T-helper 1 cell treated with Interleukin-12 subunit alpha and Interleukin-12 subunit beta and Interleukin-4 antibody, amounts not matched to agents 30 ng/mL and 1 ng/mL, for 36 hours (primary cell): ENCODE results near the gene GSTO2. TPM values are rescaled to one million over a fixed set of nuclear protein-coding genes. Genes with fewer than 3 reads are reported as not detected.

Source experiments
- intact Hi-C: fragments of 100-400 bp; cut with micrococcal nuclease; formaldehyde crosslinking; loops from one replicate; pipeline ENCODE4 v1.15.1; 2024
- total RNA-seq: library from RNA; stranded (reverse); gene quantifications from 2 replicates; pipeline ENCODE4 v1.2.3, GENCODE V29; 2022

The GSTO2 gene
- total RNA-seq, 1 donor from 2014 or later = 1.4 TPM

- intact Hi-C loops = no loop called here
Measured at GRCh38 chr10:104324221-104324686, 55.3 kb downstream of the GSTO2 start.

DNA sequence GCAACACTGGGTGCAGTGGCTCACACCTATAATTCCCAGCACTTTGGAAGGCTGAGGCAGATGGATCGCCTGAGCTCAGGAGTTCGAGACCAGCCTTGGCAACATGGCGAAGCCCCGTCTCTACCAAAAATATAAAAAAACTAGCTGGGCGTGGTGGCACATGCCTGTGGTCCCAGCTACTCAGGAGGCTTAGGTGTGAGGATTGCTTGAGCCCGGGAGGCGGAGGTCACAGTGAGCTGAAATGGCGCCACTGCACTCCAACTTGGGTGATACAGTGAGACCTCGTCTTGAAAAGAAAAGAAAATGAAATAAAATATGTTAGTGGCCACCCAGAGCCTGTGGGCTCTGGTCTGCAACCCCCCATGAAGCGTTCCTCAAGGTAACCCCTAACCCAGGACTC is 55.9 kb downstream of the GSTO2 start:
- intact Hi-C loops = no loop called here

GRCh38 chr10:104325436-104326435 is 56.8 kb downstream of the GSTO2 start:
- intact Hi-C loops = no loop called here

- intact Hi-C loops = no loop called here
Measured at GRCh38 chr10:104326991-104327610, 58.1 kb downstream of the GSTO2 start.

DNA sequence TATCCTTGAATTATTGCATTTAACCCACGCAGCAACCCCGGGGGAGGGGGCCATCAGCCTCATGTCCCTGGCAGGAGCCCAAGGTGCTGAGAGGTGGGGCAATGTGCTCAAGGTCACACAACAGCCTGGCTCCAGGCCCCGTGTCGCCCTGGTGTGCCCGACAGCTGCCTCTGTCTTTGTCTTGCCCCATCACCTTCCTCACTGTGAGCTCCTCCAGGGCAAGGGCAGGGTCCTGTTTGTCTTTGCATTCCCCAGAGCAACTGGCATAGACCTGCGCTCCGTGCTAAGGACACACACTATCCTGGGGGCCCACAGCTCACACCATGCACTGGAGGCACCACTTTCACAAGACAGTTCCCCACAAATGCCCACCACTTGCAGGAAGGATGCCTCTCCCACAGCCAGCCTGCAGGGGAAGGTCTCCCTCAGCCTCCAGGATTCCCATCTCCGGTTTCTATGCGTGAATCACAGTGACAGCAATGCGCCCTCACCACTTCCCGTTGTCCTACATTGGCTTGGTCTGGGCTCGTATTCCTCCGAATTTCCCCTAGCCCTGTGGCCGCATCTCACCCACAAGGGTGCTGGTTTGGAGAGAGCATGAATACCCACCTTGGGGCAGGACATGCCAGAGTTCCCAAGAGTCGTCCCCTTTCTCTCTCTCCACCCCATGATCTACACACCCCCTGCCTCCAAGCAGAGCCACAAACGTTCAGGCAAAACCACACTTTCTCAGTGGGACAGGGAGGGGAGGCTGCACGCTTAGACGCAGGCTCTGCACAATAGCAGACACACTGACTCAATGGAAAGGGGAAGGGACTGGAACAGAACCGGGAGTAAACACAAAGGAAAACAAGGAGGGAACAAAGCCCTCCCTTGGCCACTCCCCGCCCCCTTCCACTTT is 59.0 kb downstream of the GSTO2 start:
- intact Hi-C loops = loop anchor here (2.0 kb wide), 3 partner anchors 19 to 207 kb away; partner anchors contain the start of gene GSTO2

- intact Hi-C loops = loop anchor here (2.0 kb wide), 3 partner anchors 20 to 208 kb away; partner anchors contain the start of gene GSTO2
Measured at GRCh38 chr10:104328646-104328895, 59.6 kb downstream of the GSTO2 start.

GRCh38 chr10:104328896-104329710 is 60.1 kb downstream of the GSTO2 start:
- intact Hi-C loops = loop anchor here (1.0 to 2.0 kb wide), 5 partner anchors 9 to 208 kb away; partner anchors contain the start of genes CFAP58, GSTO2 and ITPRIP

DNA sequence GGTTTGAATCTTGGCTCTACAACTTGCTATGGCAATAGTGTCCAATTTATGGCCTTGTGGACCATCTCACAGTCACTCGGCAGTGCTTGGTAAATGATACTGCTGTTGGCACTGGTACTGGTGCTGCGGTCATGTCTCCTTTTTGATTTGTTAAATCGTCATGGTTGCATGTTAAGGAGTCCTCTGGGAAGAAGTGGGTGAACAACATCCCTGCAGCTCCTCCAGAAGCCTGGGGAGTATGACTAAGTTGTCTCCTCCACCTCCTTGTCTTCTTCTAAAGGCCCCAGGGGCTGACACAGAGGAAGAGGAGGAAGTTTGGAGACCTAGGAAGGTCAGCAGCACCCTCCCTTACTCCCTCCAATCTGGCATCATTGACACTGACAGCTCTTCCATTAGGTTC is 60.8 kb downstream of the GSTO2 start:
- intact Hi-C loops = loop anchor here (1.0 to 2.0 kb wide), 5 partner anchors 9 to 209 kb away; partner anchors contain the start of genes CFAP58, GSTO2 and ITPRIP

DNA sequence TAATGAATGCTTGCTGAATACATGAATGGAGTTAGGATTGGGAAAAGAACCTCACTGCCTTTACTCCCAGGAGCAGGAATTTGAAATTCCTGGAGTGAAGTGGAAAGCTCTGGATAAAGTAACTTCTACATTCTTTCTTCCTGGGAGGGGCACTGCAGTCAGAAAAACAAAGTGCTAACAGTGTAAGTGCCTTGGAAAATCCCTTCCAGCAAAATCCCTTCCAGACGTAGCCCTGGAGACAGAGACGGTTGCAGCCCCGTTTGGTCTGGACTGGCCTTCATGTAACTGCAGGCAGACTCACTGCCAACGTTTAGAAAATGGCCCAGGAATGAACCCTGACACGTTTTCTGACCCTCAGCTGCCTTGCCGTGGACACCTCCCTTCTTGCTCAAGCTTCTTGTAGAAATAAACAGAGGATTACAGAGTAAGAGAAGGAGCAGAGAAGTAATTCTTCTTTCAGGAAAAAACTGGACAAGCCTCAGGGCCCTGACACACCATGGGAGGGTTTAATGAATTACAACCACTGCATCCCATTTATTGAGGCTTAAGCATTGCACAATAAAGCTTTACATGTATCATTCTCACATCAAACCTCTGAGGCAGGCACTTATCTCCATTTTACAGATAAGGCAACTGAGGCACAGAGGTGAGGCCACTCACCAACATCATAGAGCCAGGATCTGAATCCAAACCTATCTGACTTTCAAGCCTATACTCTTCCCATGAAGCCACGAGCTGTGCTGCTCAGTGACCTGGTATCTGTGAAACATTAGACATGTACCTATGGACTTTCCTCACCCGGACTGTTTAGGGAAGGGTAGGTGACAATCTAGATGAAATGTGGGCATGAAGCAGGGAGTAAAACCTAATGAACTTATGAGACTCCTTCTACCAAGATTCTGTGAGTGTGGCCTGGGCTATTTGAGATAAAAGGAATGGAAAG is 61.5 kb downstream of the GSTO2 start:
- intact Hi-C loops = no loop called here

DNA sequence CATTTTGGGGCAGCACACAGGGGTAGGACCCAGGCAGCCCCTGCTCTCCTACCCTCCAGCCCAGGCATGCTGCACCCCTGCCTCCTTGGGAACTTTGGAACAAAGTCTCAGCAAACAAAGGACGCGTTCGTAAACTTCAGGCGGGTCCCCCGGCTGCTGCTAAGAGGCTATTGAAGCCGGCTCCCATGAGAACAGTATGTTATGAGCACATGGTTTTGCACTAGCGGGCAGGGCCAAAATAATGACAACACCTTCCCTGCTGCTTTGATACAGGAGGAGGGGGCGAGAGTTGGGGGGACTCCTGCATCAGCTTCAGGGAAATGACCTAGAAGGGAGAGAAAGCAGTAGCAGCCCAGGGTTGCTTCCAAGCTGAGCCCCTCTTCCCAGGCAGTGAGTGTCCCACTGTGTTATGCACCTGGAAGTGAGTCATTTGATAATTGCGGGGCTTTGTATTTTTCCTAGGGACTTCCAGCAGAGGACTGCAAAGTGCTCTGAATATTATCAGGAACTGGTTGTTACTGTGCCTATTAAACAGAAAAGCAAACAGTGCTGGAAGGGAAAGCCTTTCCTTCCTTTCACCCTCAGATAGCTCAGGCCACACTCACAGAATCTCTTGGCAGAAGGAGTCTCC is 62.3 kb downstream of the GSTO2 start:
- intact Hi-C loops = no loop called here

DNA sequence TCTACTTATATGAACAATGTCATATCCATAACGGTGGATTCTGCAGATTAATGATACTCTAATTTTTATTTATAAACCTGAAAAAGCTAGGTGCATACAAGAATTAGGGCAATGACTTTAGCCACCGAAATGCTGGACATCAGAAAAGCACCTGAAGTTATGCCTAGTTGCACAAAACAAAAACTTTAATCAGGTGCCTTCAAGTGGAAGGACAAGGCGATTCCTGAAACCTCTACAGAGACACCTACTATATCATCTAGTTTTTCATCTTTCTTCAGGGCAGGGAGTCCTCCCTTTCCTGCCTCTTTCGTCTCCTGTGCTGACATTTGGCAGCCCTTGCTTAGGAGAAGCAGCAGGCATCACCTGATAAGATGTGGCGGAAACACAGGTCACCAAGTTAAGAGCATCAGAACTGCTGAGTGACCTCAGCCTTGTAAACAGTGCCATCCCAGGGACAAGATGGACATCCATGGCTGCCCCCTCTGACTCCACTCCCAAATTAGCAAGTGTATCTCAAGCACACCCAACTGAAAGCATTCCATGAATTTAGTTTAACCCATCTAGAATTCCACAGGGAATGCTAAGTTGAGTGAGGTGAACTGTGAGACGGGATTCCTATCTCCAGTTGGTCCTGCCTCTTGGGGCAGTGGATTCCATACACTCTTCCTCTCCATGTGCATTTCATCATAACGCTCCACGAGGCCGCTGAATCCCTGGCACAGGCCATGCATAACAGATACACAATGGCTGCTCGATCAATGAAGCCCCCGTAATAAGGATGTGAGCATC is 63.5 kb downstream of the GSTO2 start:
- intact Hi-C loops = no loop called here

GRCh38 chr10:104333032-104333727 is 64.2 kb downstream of the GSTO2 start:
- intact Hi-C loops = no loop called here

DNA sequence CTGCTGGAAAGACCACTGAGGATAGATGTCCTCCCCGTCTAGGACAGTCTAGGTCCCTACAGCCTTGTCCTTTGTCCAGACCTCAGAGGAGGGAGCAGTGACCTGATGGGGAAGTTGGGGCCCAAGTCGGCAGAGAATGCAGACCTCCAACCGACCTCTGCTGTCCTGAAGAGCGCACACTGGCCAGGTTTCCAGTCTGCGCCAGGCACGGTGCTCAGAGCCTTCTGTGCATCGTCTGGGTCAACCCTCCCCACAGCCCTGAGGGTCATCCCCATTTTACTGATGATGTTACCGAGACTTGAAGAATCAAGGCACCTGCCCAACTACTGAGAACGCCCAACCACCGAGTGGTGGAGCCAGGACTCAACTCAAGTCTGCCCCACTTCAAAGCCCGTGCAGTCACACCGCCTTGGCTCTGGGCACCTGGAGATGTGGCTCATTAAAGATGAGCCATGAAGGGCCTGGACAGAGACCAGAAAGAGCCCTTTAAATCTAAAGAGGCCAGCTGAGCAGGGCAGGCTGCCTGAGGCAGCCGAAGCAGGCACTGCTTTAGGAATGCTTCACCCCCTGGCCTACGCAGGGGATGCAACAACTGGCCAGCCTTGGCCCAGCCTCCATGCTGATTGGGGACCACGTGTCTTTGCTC is 64.9 kb downstream of the GSTO2 start:
- intact Hi-C loops = no loop called here

DNA sequence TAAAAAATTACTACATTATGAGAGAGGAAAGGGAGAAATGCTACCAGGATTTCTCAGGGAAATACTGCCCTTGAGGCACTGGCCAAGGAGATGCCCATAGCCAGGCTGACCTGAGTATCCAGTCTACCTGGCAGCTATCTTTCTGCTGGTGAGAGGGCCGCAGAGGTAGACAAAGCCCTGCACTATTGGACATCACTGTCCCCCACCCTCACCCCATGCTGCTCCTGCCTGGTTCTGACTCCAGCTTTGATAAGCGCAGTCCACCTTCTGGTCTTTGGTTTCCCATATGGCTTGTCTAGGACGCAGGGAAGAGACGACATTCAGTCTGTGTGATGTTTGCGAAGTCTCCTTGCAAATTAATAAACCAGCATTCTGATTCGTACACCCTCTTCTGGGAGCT is 65.6 kb downstream of the GSTO2 start:
- intact Hi-C loops = no loop called here

DNA sequence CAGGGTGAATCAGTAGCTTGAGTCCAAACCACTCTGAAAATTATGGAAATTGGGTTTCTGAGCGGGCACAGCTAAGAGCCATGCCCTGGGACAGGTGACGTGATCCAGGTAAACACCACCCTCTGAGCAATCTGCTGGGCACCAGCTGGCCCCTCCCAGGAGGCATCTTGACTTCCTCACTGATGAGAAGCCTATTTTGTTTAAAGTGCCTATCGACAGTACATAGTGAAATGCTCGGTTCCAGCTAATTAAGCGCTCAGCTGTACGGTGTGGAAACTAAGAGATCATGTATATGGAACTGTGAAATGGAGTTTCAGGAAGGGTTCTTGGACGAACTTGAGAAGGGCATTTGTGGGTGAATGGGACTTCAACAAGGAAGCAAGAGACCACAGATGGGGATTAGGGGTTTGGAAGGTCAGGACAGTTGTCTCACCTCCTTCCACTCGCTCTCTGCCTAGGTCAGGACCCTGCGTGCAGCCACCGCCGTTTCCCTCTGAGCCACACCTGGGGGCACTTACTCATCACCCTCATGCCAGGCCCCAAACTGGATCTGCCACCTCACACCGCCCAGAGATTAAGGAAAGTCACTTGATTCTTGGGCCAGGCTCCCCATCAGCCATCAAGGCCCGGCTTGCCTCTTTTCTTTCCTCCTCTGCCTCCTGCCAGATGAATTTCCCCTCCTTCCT is 66.1 kb downstream of the GSTO2 start:
- intact Hi-C loops = loop anchor here (5.0 kb wide), 1 partner anchor 418 kb away; the partner anchor contains the start of gene STN1

DNA sequence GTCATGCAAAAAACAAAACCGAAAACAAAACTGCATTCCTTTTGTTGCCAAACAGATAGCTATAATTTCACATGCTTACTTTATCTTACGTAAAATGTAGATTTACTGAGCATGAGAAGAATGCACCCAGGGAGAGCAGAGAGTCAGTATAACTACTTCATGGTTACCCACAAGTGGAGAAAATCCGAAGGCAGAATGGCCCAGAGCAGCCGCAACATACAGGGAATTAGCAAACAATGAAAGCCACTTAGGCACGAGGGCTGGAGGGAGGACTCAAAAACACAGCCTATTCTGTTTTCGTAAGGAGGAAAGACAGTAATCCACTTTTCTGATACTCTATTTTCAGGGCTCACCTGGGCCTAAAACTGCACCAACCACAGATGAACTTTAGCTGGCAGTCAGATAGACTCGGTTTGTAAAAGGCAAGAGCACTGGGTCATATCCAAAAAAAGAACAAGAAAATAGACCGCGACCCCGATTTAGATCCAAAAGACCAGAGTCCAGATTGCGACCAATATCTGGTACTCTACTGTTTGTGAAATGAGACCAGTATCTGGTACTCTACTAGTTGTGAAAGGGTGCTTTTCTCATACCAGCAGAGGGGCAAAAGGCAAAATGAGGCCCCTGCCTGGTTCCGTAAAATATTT is 68.0 kb downstream of the GSTO2 start:
- intact Hi-C loops = loop anchor here (5.0 kb wide), 1 partner anchor 420 kb away; the partner anchor contains the start of gene STN1
